SH-SY5Y (cell line): ENCODE results near the gene CCL23.

Source experiments
- GATA2 ChIP-seq: IDR thresholded peaks from 2 replicates; pipeline ENCODE4 v1.6.1; 2011; ENCODE audit warnings: mild to moderate bottlenecking, low read depth, low read length
- GATA3 ChIP-seq: IDR thresholded peaks from 2 replicates; pipeline ENCODE4 v1.6.1; 2011; ENCODE audit warnings: low read depth, mild to moderate bottlenecking, low read length, moderate library complexity

- TF ChIP-seq GATA3 = no peak
- TF ChIP-seq GATA2 = no peak
Observed at GRCh38 chr17:35981908-35982330, 35.9 kb downstream of the CCL23 start.
